Measurements from ENCODE around the gene KBTBD12.

Gene KBTBD12

DNA sequence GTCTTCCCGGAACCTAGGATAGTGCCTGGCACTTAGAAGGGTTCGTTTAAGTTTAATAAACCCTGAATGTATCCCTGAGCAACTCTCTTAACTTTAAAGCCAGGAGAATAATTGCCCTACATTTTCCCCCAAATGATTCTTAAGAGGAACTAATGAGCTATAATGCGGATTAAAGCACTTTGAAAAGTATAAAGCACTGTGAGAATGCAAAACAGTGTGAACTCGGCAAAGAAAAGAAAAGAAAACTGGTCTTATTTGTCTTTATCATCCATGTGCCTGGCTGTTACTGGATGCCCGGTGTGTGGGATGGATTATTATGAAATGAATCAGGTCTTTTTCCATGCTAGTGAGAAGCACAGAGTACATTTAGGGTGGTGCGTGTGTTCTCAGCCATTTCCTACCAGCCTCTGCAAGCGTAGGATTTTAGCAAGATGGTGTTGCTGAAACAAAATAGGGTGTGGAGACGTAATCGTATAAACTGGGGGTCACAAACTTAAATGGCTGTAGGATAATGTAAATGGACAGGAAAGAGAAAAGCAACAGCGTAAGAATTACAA, 983 bp downstream of the KBTBD12 start:
- TF ChIP-seq, protein P1, sequence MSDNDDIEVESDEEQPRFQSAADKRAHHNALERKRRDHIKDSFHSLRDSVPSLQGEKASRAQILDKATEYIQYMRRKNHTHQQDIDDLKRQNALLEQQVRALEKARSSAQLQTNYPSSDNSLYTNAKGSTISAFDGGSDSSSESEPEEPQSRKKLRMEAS (IDR thresholded peaks at IDR 0.05; ENCODE audit: low read depth, low read length): no peak
- no peak for TF ChIP-seq POLR2A (IDR thresholded peaks at IDR 0.05; ENCODE audit: extremely low read depth, insufficient read length)
- TF ChIP-seq, protein P2, sequence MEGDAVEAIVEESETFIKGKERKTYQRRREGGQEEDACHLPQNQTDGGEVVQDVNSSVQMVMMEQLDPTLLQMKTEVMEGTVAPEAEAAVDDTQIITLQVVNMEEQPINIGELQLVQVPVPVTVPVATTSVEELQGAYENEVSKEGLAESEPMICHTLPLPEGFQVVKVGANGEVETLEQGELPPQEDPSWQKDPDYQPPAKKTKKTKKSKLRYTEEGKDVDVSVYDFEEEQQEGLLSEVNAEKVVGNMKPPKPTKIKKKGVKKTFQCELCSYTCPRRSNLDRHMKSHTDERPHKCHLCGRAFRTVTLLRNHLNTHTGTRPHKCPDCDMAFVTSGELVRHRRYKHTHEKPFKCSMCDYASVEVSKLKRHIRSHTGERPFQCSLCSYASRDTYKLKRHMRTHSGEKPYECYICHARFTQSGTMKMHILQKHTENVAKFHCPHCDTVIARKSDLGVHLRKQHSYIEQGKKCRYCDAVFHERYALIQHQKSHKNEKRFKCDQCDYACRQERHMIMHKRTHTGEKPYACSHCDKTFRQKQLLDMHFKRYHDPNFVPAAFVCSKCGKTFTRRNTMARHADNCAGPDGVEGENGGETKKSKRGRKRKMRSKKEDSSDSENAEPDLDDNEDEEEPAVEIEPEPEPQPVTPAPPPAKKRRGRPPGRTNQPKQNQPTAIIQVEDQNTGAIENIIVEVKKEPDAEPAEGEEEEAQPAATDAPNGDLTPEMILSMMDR (IDR thresholded peaks at IDR 0.05; ENCODE audit: low read depth, low read length): no peak
- no peak for TF ChIP-seq MYC (IDR thresholded peaks at IDR 0.05; ENCODE audit: low read depth, low read length)
- no peak overlapping the region for H3K4me3 ChIP-seq (ENCODE audit: low read depth, low read length)
- no peak for DNase-seq (ENCODE audit: low read depth)

GRCh38 chr3:127920738-127921137, 5.7 kb downstream of the KBTBD12 start:
- no peak for DNase-seq (ENCODE audit: low read depth)
- H3K4me3 ChIP-seq (ENCODE audit: low read depth, low read length): no peak overlapping the region
- TF ChIP-seq, protein P2 (IDR thresholded peaks at IDR 0.05; ENCODE audit: low read depth, low read length): no peak
- TF ChIP-seq POLR2A (IDR thresholded peaks at IDR 0.05; ENCODE audit: extremely low read depth, insufficient read length): no peak
- TF ChIP-seq, protein P1 (IDR thresholded peaks at IDR 0.05; ENCODE audit: low read depth, low read length): no peak

DNA sequence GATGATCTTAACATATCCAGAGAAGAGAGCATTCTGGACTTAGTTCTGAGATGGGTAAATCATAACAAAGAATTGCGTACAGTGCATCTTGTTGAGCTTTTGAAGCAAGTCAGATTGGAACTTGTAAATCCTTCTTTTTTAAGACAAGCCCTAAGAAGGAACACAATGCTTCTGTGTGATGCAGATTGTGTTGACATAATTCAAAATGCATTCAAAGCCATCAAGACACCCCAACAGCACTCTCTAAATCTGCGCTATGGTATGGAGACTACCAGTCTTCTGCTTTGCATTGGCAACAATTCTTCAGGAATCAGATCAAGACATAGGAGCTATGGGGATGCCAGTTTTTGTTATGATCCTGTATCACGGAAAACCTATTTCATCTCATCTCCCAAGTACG, 8.6 kb downstream of the KBTBD12 start:
- TF ChIP-seq, protein P2 (IDR thresholded peaks at IDR 0.05; ENCODE audit: low read depth, low read length): no peak
- TF ChIP-seq, protein P1 (IDR thresholded peaks at IDR 0.05; ENCODE audit: low read depth, low read length): no peak
- TF ChIP-seq POLR2A (IDR thresholded peaks at IDR 0.05; ENCODE audit: extremely low read depth, insufficient read length) (no peak), MYC (IDR thresholded peaks at IDR 0.05; ENCODE audit: low read depth, low read length) (no peak)
- no peak overlapping the region for H3K4me3 ChIP-seq (ENCODE audit: low read depth, low read length)
- no peak for DNase-seq (ENCODE audit: low read depth)

DNA sequence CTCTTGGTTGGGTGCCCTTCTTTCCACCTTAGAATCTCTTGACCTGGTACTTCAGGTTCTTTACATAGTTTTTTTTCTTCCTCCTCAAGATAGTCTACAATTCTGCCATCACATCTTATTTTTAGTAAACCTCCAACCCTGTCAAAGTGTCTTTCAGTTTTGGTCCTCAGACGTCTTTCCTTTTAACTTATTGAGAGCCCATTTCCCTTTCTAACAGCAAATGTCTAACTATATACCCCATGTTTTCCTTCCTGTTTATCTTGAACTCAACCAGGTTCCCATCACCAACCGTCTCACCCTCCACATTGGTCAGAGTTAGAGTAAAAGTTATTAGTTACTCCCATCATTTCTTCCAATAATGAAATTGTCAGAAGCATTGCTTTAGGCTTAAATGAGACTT, 10.4 kb downstream of the KBTBD12 start:
- no peak for DNase-seq (ENCODE audit: low read depth)
- TF ChIP-seq POLR2A (IDR thresholded peaks at IDR 0.05; ENCODE audit: extremely low read depth, insufficient read length) (no peak), MYC (IDR thresholded peaks at IDR 0.05; ENCODE audit: low read depth, low read length) (no peak)
- TF ChIP-seq, protein P2 (IDR thresholded peaks at IDR 0.05; ENCODE audit: low read depth, low read length): no peak
- TF ChIP-seq, protein P1 (IDR thresholded peaks at IDR 0.05; ENCODE audit: low read depth, low read length): no peak
- no peak overlapping the region for H3K4me3 ChIP-seq (ENCODE audit: low read depth, low read length)

DNA sequence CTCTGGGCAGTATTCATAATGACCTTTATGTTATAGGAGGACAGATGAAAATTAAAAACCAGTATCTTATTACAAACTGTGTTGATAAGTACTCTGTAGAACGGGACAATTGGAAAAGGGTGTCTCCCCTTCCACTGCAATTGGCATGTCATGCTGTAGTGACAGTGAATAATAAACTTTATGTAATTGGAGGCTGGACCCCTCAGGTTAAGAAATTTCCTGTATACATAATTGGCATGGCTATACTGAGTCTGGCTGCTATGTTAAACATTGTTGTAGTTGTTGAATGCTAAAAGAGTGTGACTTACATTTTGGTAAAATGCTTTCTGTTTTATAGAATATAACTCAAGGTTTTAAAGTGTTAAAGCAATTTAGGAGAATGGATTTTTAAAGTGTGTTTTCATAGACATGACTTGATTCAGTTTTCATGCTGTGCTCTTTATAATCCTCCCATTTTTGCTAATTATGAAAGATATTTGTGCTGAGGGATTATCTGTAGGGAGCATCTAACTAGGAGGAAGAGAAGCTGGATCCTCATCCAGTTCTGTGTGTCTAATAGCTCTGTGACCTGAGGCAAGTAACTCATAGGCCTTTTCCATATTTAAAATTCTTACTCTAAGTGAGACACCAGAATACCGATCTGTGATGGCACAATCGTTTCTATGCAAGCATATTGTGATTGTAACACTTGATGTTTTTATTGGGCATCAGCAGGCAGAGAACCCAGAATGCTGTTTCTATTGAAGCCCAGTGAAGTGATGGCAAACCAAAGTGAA, 13.0 kb downstream of the KBTBD12 start:
- TF ChIP-seq, protein P2 (IDR thresholded peaks at IDR 0.05; ENCODE audit: low read depth, low read length): no peak
- TF ChIP-seq, protein P1 (IDR thresholded peaks at IDR 0.05; ENCODE audit: low read depth, low read length): no peak
- TF ChIP-seq MYC (IDR thresholded peaks at IDR 0.05; ENCODE audit: low read depth, low read length) (no peak), POLR2A (IDR thresholded peaks at IDR 0.05; ENCODE audit: extremely low read depth, insufficient read length) (no peak)
- H3K4me3 ChIP-seq (ENCODE audit: low read depth, low read length): no peak overlapping the region
- DNase-seq (ENCODE audit: low read depth): no peak

Measured in NB4 (cell line).